Measurements from ENCODE around the gene TM4SF18.

The TM4SF18 gene

GRCh38 chr3:149331396-149331795, 2.0 kb downstream of the TM4SF18 start:
- DNase-seq (ENCODE audit: low read depth in 2 of 2, low spot score in 1 of 2) = no peak

GRCh38 chr3:149330609-149331331, 2.7 kb downstream of the TM4SF18 start:
- DNase-seq (ENCODE audit: low read depth in 2 of 2, low spot score in 1 of 2) = no peak

GRCh38 chr3:149327156-149327555, 6.3 kb downstream of the TM4SF18 start:
- no peak for DNase-seq (ENCODE audit: low read depth in 2 of 2, low spot score in 1 of 2)

- no peak for DNase-seq (ENCODE audit: low read depth in 2 of 2, low spot score in 1 of 2)
Observed at GRCh38 chr3:149325581-149325980, 7.9 kb downstream of the TM4SF18 start.

GRCh38 chr3:149324332-149324731, 9.1 kb downstream of the TM4SF18 start:
- DNase-seq (ENCODE audit: low read depth in 2 of 2, low spot score in 1 of 2) = no peak

- DNase-seq (ENCODE audit: low read depth in 2 of 2, low spot score in 1 of 2) = no peak
Observed at GRCh38 chr3:149321640-149322039, 11.8 kb downstream of the TM4SF18 start.

GRCh38 chr3:149321136-149321535, 12.3 kb downstream of the TM4SF18 start:
- no peak for DNase-seq (ENCODE audit: low read depth in 2 of 2, low spot score in 1 of 2)

- DNase-seq (ENCODE audit: low read depth in 2 of 2, low spot score in 1 of 2) = no peak
Observed at GRCh38 chr3:149319750-149320149, 13.7 kb downstream of the TM4SF18 start.

GRCh38 chr3:149317072-149317471, 16.4 kb downstream of the TM4SF18 start:
- DNase-seq (ENCODE audit: low read depth in 2 of 2, low spot score in 1 of 2) = no peak

GRCh38 chr3:149316437-149316836, 17.0 kb downstream of the TM4SF18 start:
- DNase-seq (ENCODE audit: low read depth in 2 of 2, low spot score in 1 of 2) = no peak

- no peak for DNase-seq (ENCODE audit: low read depth in 2 of 2, low spot score in 1 of 2)
Observed at GRCh38 chr3:149315694-149316093, 17.7 kb downstream of the TM4SF18 start.

- no peak for DNase-seq (ENCODE audit: low read depth in 2 of 2, low spot score in 1 of 2)
Observed at GRCh38 chr3:149314807-149315578, 18.4 kb downstream of the TM4SF18 start.

GRCh38 chr3:149313542-149313941, 19.9 kb downstream of the TM4SF18 start:
- DNase-seq (ENCODE audit: low read depth in 2 of 2, low spot score in 1 of 2) = no peak

- DNase-seq (ENCODE audit: low read depth in 2 of 2, low spot score in 1 of 2) = no peak
Observed at GRCh38 chr3:149310796-149311534, 22.5 kb downstream of the TM4SF18 start.

GRCh38 chr3:149307435-149307783, 26.0 kb downstream of the TM4SF18 start:
- no peak for DNase-seq (ENCODE audit: low read depth in 2 of 2, low spot score in 1 of 2)

GRCh38 chr3:149306751-149307434, 26.5 kb downstream of the TM4SF18 start:
- DNase-seq (ENCODE audit: low read depth in 2 of 2, low spot score in 1 of 2) = no peak

- DNase-seq (ENCODE audit: low read depth in 2 of 2, low spot score in 1 of 2) = no peak
Observed at GRCh38 chr3:149305376-149305775, 28.1 kb downstream of the TM4SF18 start.

- DNase-seq (ENCODE audit: low read depth in 2 of 2, low spot score in 1 of 2) = no peak
Observed at GRCh38 chr3:149299938-149300801, 33.3 kb downstream of the TM4SF18 start.

- no peak for DNase-seq (ENCODE audit: low read depth in 2 of 2, low spot score in 1 of 2)
Observed at GRCh38 chr3:149296972-149297371, 36.5 kb downstream of the TM4SF18 start.

GRCh38 chr3:149292666-149293065, 40.8 kb downstream of the TM4SF18 start:
- no peak for DNase-seq (ENCODE audit: low read depth in 2 of 2, low spot score in 1 of 2)
